ENCODE data around the gene PANK1.

GRCh38 chr10:89668386-89669071 lies 23.5 kb upstream of the PANK1 start:
- no peak for TF ChIP-seq CTCF (IDR thresholded peaks at IDR 0.05; ENCODE audit: insufficient read depth, low read length)
- no peak for TF ChIP-seq POLR2AphosphoS5 (IDR thresholded peaks at IDR 0.05; ENCODE audit: low read depth)
